COLO829 (cell line): Measurements from ENCODE around the gene VPS54.

Experiments
- DNase-seq: peaks from one replicate; pipeline ENCODE4 v3.0.0; 2012; ENCODE audit warnings: low spot score

The VPS54 gene

DNA sequence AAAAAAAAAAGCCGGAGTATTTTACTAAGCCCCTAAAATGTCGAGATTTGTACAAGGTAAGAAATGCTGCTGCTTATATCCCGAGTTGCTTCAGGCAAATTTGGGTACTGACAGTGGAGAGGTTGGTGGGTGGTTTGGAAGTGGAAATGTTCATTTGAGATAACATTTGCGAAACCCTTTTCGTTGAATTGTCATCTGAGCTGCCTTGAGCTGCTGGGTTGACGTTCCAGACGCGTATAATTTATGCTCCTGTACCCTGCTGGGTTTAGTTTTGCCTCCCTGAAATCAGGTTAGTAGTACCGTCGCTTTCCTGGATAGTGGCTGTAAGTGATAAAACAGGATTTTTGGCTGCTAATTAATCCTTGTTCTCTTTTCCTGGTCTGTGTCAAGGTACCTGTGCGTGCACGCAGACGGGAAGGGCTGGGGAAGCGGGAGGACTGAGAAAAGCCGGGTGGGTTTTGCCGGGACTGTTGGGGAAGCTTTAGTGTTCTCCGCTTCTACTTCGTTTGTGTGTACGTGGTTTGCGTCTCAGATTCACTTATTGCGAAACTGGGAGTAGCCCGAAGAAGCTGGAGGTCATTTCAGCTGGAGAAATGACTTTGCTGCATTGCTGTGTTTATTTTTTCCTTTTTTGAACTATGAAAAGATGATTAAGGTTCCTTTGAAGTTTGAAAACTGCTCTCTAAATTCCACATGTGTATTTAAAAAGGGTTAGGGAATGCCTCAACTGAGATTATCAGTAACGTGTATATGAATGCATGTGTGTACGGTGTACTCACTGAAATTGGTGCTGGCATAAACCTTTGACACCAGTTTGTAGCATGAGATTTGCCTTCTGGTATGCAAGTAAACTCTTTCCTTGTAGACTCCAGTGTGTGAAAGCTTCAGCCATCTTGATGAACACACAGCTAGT, 176.8 kb downstream of the VPS54 start:
- DNase-seq, result no peak
